Measurements from ENCODE around the gene PLCG1.

The PLCG1 gene

GRCh38 chr20:41175727-41176330, 38.5 kb downstream of the PLCG1 start:
- Histone ChIP-seq H3K9me3 (ENCODE audit: control insufficient read depth, insufficient read depth, low read length) (no peaks in the 10 kb centered on the region), H3K27ac (ENCODE audit: low read depth, low read length) (no peak overlapping the region), H3K36me3 (ENCODE audit: control insufficient read depth, low read length) (peaks cover 38% of the 10 kb centered on the region), H3K4me1 (ENCODE audit: control insufficient read depth, low read length) (no peaks in the 10 kb centered on the region), H3K4me3 (ENCODE audit: low read length) (no peak overlapping the region), H3K4me2 (ENCODE audit: low read length) (no peak overlapping the region), H3K79me2 (ENCODE audit: control insufficient read depth, low read length) (no peaks in the 10 kb centered on the region), H4K20me1 (ENCODE audit: control insufficient read depth, insufficient read depth, low read depth, low read length) (no peaks in the 10 kb centered on the region), H3K9me2 (replicated peaks; ENCODE audit: control insufficient read depth, low read length) (no peaks in the 10 kb centered on the region), H3K27me3 (ENCODE audit: control insufficient read depth, low read length) (no peaks in the 10 kb centered on the region), H3F3A (ENCODE audit: control insufficient read depth, insufficient read depth) (no peaks in the 10 kb centered on the region)
- no peak for TF ChIP-seq EZH2phosphoT487 (IDR thresholded peaks at IDR 0.05; ENCODE audit: borderline replicate concordance, low read length)
- no peak for TF ChIP-seq CTCF (IDR thresholded peaks at IDR 0.05; ENCODE audit: low read depth, low read length, poor library complexity, severe bottlenecking)

DNA sequence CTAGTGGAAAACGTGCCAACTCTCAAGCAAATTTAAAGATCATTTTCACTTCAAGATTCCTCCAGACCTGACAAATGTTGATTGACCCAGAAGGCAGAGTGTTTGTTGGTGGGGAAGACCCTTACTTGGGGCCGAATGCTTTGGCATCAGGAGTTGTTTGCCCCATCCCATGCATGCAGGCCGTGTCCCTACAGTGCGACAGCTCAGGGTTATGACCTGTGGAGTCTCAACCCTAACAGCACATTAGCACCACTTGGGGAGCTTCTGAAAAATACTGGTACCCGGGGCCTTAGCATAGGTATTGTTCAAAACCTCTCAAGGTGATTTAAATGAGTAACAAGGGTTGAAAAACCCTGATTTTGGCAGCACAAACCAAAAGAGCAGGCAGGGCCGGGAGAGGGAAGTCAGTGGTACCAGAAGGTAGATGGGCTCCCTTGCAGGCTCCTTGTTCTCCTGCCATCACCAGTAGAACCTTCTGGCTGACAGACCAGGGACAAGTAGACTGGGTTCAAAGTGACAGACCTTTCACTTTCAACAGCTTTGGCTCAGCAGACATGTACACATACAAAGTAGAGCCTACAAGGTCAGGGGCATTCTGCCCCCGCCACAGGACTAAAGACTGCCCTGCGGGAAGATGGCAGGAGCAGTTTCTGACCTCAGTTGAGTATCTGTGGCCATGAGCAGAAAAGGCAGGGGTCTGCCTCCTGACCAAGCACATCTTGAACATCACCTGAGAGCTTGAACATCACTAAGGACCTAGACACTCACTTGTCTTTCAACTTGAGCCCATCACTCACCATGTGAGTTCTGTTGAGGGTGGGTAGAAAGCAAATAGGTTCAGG, 39.6 kb downstream of the PLCG1 start:
- H3K9me2 ChIP-seq (replicated peaks; ENCODE audit: control insufficient read depth, low read length): no peaks in the 10 kb centered on the region
- H3K36me3 ChIP-seq (ENCODE audit: control insufficient read depth, low read length): peaks cover 38% of the 10 kb centered on the region
- H3K27ac ChIP-seq (ENCODE audit: low read depth, low read length): no peak overlapping the region
- no peaks in the 10 kb centered on the region for H3K27me3 ChIP-seq (ENCODE audit: control insufficient read depth, low read length)
- H3K4me3 ChIP-seq (ENCODE audit: low read length): no peak overlapping the region
- H3F3A ChIP-seq (ENCODE audit: control insufficient read depth, insufficient read depth): no peaks in the 10 kb centered on the region
- H4K20me1 ChIP-seq (ENCODE audit: control insufficient read depth, insufficient read depth, low read depth, low read length): no peaks in the 10 kb centered on the region
- no peak overlapping the region for H3K4me2 ChIP-seq (ENCODE audit: low read length)
- H3K9me3 ChIP-seq (ENCODE audit: control insufficient read depth, insufficient read depth, low read length): no peaks in the 10 kb centered on the region
- TF ChIP-seq EZH2phosphoT487 (IDR thresholded peaks at IDR 0.05; ENCODE audit: borderline replicate concordance, low read length): no peak
- no peak for TF ChIP-seq CTCF (IDR thresholded peaks at IDR 0.05; ENCODE audit: low read depth, low read length, poor library complexity, severe bottlenecking)
- no peaks in the 10 kb centered on the region for H3K79me2 ChIP-seq (ENCODE audit: control insufficient read depth, low read length)
- no peaks in the 10 kb centered on the region for H3K4me1 ChIP-seq (ENCODE audit: control insufficient read depth, low read length)

DNA sequence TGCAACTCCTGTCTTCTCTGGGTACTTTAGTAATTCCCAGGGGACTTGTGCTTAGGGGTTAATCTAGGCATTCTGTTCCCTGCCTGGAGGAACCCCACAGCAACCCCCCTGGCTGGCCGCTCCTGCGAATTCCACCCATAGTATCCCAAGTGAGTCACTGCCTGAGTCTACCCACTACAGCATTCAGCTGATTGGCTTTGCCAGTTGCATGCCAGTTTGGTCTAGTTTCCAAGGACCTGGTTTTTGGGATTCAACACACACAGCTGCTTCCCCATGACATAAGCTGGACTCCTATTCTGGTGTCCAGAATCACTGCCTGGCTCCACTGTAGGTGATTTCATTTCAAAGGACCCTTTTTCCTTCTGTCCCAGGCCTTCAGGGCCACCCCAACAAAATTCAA, 40.3 kb downstream of the PLCG1 start:
- Histone ChIP-seq H3K36me3 (ENCODE audit: control insufficient read depth, low read length) (peaks cover 31% of the 10 kb centered on the region), H3F3A (ENCODE audit: control insufficient read depth, insufficient read depth) (no peaks in the 10 kb centered on the region), H3K9me2 (replicated peaks; ENCODE audit: control insufficient read depth, low read length) (no peaks in the 10 kb centered on the region), H3K4me1 (ENCODE audit: control insufficient read depth, low read length) (no peaks in the 10 kb centered on the region), H3K27ac (ENCODE audit: low read depth, low read length) (no peak overlapping the region), H4K20me1 (ENCODE audit: control insufficient read depth, insufficient read depth, low read depth, low read length) (no peaks in the 10 kb centered on the region), H3K9me3 (ENCODE audit: control insufficient read depth, insufficient read depth, low read length) (no peaks in the 10 kb centered on the region), H3K4me3 (ENCODE audit: low read length) (no peak overlapping the region), H3K79me2 (ENCODE audit: control insufficient read depth, low read length) (no peaks in the 10 kb centered on the region), H3K4me2 (ENCODE audit: low read length) (no peak overlapping the region), H3K27me3 (ENCODE audit: control insufficient read depth, low read length) (no peaks in the 10 kb centered on the region)
- TF ChIP-seq EZH2phosphoT487 (IDR thresholded peaks at IDR 0.05; ENCODE audit: borderline replicate concordance, low read length): no peak
- no peak for TF ChIP-seq CTCF (IDR thresholded peaks at IDR 0.05; ENCODE audit: low read depth, low read length, poor library complexity, severe bottlenecking)

All from DOHH2 (cell line).